ENCODE measurements around the gene NLK.

GRCh38 chr17:28097254-28097653 lies 54.8 kb downstream of the NLK start:
- TF ChIP-seq, protein P1, sequence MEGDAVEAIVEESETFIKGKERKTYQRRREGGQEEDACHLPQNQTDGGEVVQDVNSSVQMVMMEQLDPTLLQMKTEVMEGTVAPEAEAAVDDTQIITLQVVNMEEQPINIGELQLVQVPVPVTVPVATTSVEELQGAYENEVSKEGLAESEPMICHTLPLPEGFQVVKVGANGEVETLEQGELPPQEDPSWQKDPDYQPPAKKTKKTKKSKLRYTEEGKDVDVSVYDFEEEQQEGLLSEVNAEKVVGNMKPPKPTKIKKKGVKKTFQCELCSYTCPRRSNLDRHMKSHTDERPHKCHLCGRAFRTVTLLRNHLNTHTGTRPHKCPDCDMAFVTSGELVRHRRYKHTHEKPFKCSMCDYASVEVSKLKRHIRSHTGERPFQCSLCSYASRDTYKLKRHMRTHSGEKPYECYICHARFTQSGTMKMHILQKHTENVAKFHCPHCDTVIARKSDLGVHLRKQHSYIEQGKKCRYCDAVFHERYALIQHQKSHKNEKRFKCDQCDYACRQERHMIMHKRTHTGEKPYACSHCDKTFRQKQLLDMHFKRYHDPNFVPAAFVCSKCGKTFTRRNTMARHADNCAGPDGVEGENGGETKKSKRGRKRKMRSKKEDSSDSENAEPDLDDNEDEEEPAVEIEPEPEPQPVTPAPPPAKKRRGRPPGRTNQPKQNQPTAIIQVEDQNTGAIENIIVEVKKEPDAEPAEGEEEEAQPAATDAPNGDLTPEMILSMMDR (conservative IDR thresholded peaks at IDR 0.05 in 1 of 2, IDR thresholded peaks at IDR 0.05 in 1 of 2; ENCODE audit: extremely low read depth in 1 of 2, insufficient read depth in 1 of 2, low read depth in 1 of 2, low read length in 2 of 2) = no peak
- TF ChIP-seq EZH2 (IDR thresholded peaks at IDR 0.05; ENCODE audit: borderline replicate concordance, low read length) = no peak

Measured in mammary epithelial cell (primary cell).